Stimulated activated CD4-positive, alpha-beta T cell treated with anti-CD3 and anti-CD28 coated beads, Interleukin-12 subunit alpha, Interleukin-12 subunit beta, amount 100 ng/mL, for 48 hours (primary cell): ENCODE measurements around the gene STXBP2.

ENCODE experiments used
- DNase-seq, 3 donors: peaks; one replicate each; pipeline ENCODE4 v3.0.0-alpha.2; 2020; ENCODE audit warnings: low read depth in 2 of 3, low spot score in 1 of 3

STXBP2 gene

DNA sequence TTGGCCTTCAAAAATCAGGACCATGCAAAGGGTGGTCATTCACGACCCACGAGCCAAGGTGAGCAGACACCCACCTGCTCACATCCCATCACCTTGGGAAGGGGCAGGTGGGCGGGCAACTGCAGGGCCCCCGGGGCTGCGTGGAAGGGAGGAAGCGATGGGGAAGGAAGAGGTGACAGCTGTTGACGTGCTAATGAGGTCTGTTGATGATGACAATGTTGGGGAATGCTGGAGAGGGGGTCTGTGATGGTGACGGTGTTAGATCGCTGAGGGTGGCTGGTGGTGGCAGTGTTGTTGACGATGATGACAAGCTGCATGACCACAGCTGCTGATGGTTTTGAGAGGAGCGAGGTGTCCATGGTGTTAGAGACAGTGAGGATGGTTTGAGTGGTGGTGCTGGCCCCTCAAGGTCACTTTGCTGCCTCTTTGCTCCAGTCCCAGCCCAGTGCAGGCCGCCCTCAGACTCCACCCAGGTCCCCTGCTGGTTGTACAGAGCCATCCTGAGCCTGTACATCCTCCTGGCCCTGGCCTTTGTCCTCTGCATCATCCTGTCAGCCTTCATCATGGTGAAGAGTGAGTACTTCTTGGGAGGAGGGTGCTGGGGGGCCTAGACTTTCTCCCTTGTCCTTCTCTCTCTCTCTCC lies 40.9 kb downstream of the STXBP2 start:
- no peak for DNase-seq

DNA sequence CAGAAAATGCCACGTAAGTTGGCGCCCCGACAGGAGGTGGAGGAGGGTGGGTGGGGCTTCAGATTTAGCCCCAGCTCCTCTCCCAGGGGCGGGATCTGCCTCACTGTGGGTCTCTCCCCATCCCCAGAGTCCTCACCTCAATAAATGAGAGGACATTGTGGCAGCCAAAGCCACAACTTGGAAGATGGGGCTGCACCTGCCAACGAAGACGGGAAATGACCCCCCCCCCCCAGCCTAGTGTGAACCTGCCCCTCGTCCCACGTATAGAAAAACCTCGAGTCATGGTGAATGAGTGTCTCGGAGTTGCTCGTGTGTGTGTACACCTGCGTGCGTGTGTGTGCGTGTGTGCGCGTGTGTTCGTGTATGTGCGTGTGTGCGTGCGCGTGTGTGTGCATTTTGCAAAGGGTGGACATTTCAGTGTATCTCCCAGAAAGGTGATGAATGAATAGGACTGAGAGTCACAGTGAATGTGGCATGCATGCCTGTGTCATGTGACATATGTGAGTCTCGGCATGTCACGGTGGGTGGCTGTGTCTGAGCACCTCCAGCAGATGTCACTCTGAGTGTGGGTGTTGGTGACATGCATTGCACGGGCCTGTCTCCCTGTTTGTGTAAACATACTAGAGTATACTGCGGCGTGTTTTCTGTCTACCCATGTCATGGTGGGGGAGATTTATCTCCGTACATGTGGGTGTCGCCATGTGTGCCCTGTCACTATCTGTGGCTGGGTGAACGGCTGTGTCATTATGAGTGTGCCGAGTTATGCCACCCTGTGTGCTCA lies 42.3 kb downstream of the STXBP2 start:
- peak; percentile 41 to 55 (median 49) for DNase-seq

DNA sequence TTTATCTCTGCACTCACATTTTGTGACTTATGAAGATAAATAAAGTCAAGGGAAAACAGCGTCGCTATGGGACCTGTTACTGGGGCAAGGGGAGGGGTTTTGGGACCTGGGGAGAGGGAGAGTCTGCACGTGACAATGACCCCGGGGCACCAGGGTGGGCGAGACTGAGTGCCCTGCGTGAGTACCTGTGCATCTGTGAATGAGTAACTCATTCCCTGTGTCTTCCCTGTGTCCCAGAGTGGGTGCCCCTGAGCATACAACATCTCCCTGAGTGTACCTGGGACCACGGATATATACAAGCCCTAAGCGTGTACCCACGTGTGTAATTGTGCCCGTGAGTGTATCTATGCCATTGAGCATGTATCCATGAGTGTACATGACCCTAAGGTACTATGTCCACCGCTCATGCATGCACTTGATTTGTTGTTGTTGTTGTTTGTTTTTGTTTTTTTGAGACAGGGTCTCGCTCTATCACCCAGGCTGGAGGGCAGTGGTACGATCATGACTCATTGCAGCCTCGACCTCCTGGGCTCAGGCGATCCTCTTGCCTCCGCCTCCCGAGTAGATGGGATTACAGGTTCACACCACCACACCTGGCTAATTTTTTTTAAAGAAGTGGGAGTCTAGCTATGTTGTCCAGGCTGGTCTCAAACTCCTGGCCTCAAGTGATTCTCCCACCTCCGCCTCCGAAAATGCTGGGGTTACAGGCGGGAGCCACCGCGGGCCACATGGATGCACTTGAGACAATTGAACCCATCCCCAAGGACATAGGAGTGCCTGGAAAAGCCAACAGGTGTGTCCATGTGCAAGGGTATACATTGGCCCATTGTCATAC lies 43.1 kb downstream of the STXBP2 start:
- no peak for DNase-seq

DNA sequence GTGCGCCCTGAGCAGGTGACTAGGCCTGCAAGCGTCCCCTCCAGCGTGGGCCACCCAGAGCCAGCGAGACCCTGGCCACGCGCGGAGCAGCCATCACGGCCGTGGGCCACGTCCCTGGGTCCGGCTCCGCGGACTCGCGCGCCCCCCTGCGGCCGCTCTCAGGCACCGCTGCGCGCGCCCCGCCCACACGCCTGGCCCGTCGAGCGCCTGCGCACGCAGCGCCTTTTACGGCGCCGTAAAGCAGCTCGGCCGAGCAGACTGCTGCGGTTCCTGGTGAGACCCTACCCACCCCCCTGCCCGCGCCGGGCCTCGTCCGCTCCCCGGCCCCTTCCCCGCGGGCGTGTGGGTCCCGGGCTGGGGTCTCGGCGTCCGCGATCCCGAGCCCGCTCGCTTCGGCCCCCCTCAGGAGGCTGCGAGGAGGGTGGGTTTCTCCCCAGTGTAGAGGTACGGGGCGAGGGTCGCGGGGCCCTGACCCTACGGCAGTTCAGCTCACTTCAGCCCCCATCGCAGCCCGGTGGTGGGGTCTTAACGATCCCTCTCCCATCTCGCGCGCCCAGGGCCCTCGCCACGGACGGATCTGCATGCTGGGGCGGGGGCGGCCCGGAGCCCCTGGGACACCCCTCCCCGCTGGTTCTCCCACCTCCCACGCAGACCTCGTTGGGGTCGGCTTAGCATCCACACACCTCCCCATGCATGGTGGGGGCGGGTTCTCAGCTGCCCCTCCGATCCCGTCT lies 43.9 kb downstream of the STXBP2 start, which contains the start of gene TRAPPC5:
Gene TRAPPC5 (plus strand): TSS at position 228 of the 734 bp plus-strand sequence. CDS start 1,421 bp downstream, outside the sequence.
- DNase-seq, result peak; percentile 72 to 81 (median 81)

DNA sequence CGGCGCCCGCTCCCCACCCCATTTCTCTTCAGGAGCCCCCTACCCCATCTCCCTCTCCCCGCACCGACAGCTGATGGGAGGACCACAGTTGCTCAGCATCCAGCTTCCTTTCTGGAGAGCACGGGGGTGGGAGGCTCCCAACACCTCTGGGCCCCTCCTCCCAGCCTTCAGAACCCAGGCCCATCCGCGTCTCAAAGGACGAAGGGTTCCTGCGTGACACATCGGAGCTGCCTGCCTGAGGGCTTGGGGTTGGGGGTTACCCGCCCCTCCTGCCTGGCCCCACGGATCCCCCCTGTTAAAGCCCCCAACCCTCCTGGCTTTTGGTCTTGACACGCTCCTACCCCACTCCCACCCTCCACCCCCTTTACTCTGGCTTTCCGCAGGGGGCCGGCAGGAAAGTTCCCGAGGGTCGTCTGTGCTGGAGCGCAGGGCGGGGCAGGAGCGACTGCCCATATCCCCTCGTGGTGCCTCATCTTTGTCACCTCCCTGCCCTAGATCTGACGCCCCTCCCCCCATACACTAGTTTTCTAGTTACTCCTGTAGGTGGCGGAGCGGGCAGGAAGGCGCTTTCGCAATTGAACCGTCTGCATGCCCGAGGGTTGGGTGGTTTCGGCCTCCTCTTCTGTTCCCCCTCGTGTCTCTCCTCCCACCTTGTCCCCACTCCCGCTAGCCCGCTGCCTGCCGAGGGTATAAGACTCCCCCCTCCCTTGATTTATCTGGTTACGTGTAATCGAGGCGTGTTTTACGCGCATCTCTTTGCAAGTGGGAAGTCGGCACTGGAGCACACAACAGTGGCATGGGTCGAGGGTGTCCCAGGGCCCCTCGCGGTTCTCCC lies 44.6 kb downstream of the STXBP2 start:
- peak; percentile 79 to 95 (median 83) for DNase-seq

DNA sequence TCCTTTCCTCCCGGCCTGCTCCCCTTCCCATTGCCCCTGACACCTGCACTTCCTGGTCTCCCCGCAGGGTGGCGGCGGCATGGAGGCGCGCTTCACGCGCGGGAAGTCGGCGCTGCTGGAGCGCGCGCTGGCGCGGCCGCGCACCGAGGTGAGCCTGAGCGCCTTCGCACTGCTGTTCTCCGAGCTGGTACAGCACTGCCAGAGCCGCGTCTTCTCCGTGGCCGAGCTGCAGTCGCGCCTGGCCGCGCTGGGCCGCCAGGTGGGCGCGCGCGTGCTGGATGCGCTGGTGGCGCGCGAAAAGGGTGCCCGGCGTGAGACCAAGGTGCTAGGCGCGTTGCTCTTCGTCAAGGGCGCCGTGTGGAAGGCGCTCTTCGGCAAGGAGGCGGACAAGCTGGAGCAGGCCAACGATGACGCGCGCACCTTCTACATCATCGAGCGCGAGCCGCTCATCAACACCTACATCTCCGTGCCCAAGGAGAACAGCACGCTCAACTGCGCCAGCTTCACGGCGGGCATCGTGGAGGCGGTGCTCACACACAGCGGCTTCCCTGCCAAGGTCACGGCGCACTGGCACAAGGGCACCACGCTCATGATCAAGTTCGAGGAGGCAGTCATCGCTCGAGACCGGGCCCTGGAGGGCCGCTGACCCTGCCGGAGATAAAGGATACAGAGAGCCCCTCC lies 45.4 kb downstream of the STXBP2 start:
- DNase-seq, result no peak

DNA sequence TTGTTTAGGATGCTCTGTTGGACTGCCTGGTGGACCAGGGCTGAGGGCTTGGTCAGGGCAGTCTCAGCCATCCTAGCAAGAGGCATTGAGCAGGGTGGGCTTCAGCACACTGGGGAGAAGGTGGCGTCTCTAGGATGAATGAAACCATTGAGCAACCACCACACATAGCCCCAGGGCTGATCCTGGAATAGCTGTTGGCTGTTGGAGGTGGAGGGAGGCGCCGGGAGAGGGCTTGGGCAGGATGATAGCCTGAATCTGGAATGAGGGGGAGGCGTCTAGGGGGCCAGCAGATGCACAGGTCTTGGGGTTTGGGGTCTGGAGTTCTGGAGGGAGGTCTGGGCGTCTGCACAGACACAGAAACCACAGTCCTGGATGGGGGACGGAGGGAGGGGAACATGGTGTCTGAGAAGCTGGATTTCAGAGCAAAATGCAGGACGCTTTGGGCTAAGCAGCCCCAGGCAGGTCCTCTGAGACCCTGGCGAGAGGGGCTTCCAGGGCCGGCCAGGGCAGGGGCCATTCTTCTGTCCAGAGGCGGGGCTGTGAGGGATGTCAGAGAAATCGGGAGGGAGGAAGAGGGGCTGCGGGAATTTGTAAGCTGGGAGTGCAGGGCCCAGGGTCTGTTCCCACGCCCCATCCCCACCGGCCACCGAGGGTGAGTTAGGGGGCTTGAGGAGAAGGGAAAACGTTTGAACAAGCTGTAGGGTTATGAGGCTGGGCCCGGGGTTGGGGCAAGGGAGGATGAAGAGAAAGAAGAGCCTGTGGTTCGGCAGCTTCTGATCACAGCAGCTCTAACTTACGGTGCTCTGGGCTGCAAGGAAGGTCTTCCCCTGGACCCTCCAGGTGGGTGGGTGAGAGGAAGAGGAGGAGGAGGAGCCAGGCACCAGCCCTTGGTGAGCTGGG lies 48.9 kb downstream of the STXBP2 start:
- no peak for DNase-seq

DNA sequence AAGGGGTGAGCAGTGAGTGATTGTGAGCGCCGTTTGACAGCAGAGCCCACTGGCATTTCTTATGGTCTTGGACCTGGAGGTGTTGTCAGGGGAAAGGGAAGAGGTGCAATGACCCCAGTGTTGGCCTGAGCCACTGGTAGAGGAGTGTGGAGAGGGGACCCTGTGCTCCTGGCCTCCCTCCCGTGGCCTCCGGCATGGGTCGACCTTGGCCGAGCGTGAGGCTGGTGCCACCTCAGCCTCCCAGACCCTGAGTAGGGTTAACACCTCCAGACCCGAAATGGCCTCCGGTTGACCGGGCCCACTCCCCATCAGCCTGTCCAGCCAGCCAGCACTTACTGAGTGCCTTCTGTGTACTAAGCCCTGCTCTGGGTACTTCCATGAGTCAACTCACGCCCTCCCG lies 50.3 kb downstream of the STXBP2 start:
- DNase-seq, result no peak

DNA sequence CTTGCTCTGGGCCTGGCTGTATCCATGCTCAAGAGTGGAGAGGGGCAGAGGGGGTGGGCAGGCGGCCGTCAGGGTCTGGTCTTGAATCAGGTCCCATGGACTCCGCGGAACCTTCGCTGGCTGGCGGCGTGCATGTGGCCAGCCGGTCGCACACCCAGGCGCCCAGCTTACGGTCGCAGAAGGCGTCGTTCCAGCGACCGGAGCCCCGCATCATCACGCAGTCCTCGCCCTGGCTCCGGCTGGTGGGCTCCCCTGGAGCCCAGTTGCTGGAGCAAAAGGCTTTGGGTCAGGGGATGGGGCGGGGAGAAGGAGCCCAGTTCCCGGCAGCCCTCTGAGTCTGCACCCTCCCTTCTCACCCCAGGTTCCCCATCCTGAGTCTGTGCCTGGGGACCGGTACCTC lies 52.3 kb downstream of the STXBP2 start:
- DNase-seq, result no peak

DNA sequence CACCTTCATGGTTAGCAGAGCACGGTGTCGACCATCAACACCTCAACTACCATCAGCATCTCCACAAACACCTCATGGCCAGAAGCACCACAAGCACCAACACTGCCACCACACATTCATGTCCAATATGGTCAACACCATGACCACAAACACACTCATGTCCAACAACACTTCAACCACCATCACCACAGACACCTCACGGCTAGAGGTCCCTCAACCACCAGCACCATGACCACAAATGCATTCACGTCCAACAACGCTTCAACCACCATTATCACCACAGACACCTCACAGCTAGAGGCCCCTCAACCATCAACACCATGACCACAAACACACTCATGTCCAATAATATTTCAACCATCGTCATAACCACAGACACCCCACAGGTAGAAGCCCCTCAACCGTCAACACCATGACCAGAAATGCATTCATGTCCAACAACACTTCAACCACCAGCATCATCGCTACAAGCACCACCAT lies 53.9 kb downstream of the STXBP2 start:
- no peak for DNase-seq

DNA sequence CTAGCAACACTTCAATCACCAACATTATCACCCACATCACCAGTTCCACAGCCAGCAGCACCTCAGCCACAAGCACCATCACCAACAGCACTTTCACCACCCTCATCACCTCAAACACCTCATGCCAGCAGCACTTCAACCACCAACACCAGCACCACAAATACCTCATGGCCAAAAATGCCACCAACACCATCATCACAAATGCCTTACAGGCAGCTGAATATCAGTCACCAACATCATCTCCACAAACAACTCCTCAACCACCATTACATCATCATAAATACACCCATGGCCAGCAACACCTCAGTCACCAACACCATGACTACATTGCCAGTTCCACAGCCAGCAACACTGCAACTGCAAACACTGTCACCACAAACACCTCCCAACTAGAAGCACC lies 54.6 kb downstream of the STXBP2 start:
- no peak for DNase-seq

DNA sequence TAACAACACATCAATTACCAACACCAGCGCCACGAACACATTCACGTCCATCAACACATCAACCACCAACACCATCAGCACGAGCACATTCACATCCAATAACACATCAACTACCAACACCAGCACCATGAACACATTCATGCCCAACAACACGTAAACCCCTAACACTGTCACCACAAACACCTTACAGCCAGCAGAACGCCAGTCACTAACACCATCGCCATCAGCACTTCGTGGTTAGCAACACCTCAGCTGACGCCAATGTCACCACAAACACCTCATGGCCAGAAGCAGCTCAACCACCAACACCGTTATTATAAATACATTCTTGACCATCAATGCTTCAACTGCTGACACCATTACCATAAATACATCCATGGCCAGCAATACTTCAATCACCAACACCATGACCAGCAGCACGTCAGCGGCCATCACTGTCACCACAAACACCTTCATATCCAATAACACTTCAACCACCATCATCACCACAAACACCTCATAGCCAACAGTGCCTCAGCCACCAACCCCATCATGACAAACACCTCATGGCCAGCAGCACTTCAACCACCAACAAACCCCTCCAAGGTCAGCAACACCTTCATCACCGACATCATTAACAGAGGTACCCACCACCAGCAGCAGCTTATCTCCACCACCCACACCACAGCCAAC lies 55.6 kb downstream of the STXBP2 start:
- DNase-seq, result no peak

DNA sequence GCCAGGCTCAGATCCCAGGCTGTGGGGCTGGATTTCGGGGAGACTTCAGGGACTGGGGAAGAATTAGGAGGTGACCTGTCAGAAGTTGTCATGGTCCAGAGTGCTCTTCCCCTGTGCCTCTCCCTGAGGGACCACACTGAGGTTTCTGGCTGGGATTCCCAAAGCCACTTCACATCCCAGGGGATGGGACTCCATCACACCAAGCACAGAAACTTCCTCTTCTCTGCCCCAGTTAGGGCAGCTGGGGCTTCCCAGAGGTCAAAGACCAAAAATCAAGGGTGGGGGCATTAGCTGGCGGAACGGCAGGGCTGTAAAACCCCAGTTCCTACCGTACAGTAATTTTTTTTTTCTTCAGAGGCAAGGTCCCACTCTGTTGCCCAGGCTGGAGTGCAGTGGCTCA lies 57.6 kb downstream of the STXBP2 start:
- no peak for DNase-seq
